T-helper 17 cell (primary cell): Measurements from ENCODE around the gene BCAP29. TPM values are rescaled to one million over a fixed set of nuclear protein-coding genes. Genes with fewer than 3 reads are reported as not detected.

Source experiments
- ATAC-seq: fragments of 150-1000 bp; cut with Tn5 transposase; 2 replicates; pipeline ENCODE4 v1.10.0; 2021; ENCODE audit warnings: mild to moderate bottlenecking, moderate library complexity
- DNase-seq, 3 donors: peaks; one replicate each; pipeline versions ENCODE4 v3.0.0 to v3.0.0-alpha.2; 2020 to 2021
- H3K9me3 ChIP-seq: one replicate; pipeline ENCODE4 v1.7.0; 2013; ENCODE audit warnings: low read length, mild to moderate bottlenecking; ENCODE audit not compliant: control insufficient read depth, poor library complexity, severe bottlenecking
- H3K27ac Mint-ChIP-seq: one replicate; pipeline ENCODE4 v1.8.0; 2022; ENCODE audit warnings: mild to moderate bottlenecking, moderate library complexity, mixed read lengths
- H3K27me3 Mint-ChIP-seq: one replicate; pipeline ENCODE4 v1.8.0; 2022; ENCODE audit warnings: mixed read lengths
- H3K36me3 Mint-ChIP-seq: one replicate; pipeline ENCODE4 v1.8.0; 2022; ENCODE audit warnings: low read depth, mixed read lengths
- H3K4me1 Mint-ChIP-seq: one replicate; pipeline ENCODE4 v1.8.0; 2022; ENCODE audit warnings: mild to moderate bottlenecking, mixed read lengths
- H3K4me3 Mint-ChIP-seq: one replicate; pipeline ENCODE4 v1.8.0; 2022; ENCODE audit warnings: mild to moderate bottlenecking, moderate library complexity, mixed read lengths
- total RNA-seq, 4 donors: library from RNA in 2 of 4; stranded (reverse) in 2 of 4; gene quantifications; one replicate each; pipeline ENCODE4 v1.2.3 and lab custom pipeline; 2022 to 2026

BCAP29 gene
- total RNA-seq, 2 donors from 2014 or later: 13.6 to 16.5 TPM

DNA sequence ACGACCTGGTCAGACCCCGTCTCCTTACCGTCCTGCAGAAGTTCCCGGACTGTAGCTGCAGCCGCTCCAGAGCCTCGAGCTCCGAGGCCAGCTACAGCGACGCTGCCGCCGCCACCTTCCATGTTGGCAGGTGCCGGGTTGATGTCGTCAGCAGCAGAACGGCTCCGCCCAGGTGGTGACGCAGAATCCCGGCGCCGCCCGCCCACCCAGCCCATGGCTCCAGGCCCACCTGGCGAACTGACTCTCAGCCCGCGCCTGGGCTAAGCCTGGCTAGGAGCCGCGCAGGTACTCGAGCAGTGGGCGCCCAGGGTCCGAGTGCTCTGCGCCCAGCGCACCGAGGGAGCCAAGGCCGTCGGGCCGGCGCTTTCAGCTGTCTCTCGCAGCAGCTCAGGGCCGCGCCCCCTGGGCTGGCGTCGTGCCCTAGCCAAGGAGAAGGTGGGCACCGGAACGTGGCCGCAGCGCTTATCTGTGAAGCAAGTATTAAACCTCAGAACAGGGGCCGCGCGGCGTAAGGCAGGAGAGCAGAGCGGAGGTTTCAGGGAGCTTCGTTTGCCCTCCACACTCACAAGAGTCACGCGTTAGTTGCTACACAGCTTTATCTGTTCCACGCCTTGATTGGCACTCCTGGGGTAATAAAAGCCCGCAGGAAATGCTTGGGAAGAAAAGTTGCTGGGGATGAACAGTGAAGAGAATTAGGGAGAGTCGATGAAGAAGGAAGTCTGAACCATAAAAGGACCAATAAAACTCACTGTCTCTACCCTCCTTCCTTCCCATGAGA lies 16.1 kb upstream of the BCAP29 start, which contains the start of the genes COG5 and DUS4L:
Gene COG5 (minus strand): TSS at position 146 of the 778 bp plus-strand sequence. CDS start 24 bp downstream, at position 122.
Gene DUS4L (plus strand): TSS at position 197 of the 778 bp plus-strand sequence. CDS start 3,100 bp downstream, outside the sequence.
- peaks cover 54% of the 10 kb centered on the region for H3K4me1 Mint-ChIP-seq
- peak; percentile 73 to 78 (median 76) for DNase-seq
- no peaks in the 10 kb centered on the region for H3K36me3 Mint-ChIP-seq
- H3K27ac Mint-ChIP-seq: peak within 1 kb of the TSS; percentile 93
- no peaks in the 10 kb centered on the region for H3K27me3 Mint-ChIP-seq
- peak; percentile 84 for ATAC-seq
- no peaks in the 10 kb centered on the region for H3K9me3 ChIP-seq
- H3K4me3 Mint-ChIP-seq: peak within 1 kb of the TSS; percentile 89

DNA sequence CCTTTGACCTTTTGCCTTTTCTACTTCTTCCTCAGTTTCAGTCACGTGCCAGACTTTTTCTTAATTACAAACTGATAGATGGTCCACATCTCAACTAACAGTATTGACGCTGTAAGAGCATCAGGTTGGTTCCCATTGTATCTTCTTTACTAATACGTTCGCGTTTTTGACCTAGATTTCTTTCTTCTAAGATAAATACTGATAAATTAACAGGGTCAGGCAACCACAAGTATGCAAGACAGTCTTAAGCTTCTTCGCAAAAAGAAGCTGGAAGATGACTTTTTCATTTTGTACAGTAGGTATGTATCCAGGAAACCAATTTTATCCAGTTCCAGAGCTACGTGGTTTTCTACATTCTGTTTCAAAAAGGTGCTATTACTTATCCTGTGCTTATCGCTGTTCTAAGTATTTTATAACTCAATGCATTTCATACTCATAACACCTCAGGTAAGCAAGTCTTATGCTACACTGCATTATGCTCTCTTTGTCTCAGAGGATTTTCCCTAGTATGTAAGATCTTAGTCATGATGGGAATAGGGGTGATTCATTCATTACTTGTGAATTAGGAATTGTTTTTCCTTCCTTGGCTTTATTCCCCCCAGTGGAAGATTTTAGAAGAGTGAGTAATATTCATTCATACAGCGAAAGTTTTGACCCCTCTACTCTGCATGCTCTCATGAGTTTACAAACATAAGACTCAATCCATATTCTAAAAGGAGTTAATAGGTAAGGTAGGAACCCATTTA lies 15.3 kb upstream of the BCAP29 start:
- DNase-seq (no peak), ATAC-seq (no peak)
- no peaks in the 10 kb centered on the region for H3K9me3 ChIP-seq
- Mint-ChIP-seq H3K4me1 (peaks cover 46% of the 10 kb centered on the region), H3K27me3 (no peaks in the 10 kb centered on the region), H3K4me3 (peak overlapping the region; percentile 89), H3K27ac (peak overlapping the region; percentile 93), H3K36me3 (no peaks in the 10 kb centered on the region)

DNA sequence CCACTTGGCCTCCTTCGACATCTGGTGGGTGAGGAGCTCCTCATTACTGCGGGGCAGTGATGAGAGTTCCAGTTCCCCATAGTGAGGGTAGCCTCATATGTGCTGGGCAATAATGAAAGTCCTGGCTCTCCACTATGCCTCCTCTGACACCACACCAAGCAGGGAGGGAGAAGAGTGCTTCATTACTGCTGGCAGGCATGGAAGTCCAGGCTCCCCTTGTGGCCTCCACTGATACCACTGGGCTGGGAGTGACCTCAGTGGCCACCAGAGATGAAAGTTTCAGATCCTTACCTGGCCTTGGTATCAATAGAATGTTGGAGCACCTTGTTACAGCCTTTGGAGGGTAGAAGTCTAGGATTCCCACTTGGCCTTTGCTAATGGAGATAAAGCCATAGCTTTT lies 9.7 kb upstream of the BCAP29 start:
- no peaks in the 10 kb centered on the region for H3K9me3 ChIP-seq
- Mint-ChIP-seq H3K27ac (no peak overlapping the region), H3K4me1 (peaks cover 6% of the 10 kb centered on the region), H3K27me3 (no peaks in the 10 kb centered on the region), H3K4me3 (no peak overlapping the region), H3K36me3 (peaks cover 7% of the 10 kb centered on the region)
- ATAC-seq (no peak), DNase-seq (no peak)

DNA sequence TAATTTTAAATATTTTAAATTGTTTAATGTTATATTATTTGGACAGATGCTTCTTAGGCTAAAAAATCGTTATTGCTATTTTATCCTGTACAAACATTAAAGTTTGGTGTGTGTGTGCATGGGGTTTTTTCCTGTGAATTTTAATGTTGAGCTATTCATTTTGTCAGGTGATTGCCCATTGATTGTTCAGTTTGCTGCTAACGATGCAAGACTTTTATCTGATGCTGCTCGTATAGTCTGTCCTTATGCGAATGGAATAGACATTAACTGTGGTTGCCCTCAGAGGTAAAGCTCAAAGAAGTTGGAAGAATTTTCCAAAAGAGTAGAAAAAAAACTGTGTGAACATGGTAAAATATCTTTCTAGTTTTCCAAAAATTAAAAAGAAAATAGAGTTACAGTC lies 6.5 kb upstream of the BCAP29 start:
- no peaks in the 10 kb centered on the region for H3K9me3 ChIP-seq
- DNase-seq (no peak), ATAC-seq (no peak)
- no peaks in the 10 kb centered on the region for H3K27me3 Mint-ChIP-seq
- H3K36me3 Mint-ChIP-seq: peaks cover 7% of the 10 kb centered on the region
- no peak overlapping the region for H3K27ac Mint-ChIP-seq
- no peaks in the 10 kb centered on the region for H3K4me1 Mint-ChIP-seq
- no peak overlapping the region for H3K4me3 Mint-ChIP-seq

DNA sequence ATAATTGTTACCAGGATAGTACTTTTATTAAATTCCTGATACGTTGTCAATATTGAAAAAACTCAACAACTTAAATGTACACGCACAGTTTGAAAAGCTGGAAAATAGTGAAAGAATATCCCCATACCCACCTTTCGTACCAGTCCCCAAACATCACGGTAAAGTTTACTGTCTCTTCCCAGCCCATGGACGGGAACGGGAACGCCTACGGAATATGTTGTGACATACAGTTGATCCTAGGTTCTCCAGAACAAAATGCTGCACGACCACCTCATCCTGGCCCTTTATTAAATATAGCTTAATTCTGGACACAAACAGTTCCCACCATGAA lies 527 bp upstream of the BCAP29 start:
- Mint-ChIP-seq H3K27ac (peak overlapping the region; percentile 72), H3K36me3 (no peaks in the 10 kb centered on the region), H3K4me1 (peaks cover 12% of the 10 kb centered on the region), H3K4me3 (peak overlapping the region; percentile 88), H3K27me3 (no peaks in the 10 kb centered on the region)
- DNase-seq (no peak), ATAC-seq (no peak)
- no peaks in the 10 kb centered on the region for H3K9me3 ChIP-seq

DNA sequence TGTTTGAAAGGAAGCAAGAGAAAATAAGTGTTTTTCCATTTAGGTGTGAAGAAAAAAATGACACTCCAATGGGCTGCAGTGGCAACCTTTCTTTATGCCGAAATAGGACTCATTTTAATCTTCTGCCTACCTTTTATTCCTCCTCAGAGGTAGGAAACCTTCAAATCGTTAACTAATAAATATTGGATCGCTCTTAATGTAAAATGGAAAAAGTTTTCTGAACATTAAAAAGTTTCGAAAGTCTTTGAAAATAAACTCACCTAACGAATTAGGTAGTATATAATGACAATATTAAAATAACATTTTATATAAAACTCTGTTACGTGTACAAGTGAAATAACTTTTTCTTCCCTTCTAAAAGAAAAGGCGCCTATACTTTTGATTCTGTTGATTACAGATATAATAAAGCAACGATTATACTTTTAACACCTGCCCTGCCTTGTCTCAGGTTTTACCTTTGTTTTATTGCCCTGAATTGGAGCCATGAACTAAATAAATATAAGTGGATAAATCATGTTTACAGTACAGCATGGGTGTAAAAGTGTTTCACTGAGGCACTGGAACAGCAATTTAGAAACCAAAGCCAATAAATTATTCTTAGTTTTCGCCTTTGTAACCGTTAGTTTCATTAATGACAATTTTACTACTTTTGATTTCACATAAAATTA lies 804 bp downstream of the BCAP29 start:
- ATAC-seq (no peak), DNase-seq (no peak)
- H3K9me3 ChIP-seq: no peaks in the 10 kb centered on the region
- H3K27me3 Mint-ChIP-seq: no peaks in the 10 kb centered on the region
- H3K27ac Mint-ChIP-seq: peak overlapping the region; percentile 60
- no peaks in the 10 kb centered on the region for H3K36me3 Mint-ChIP-seq
- H3K4me1 Mint-ChIP-seq: peaks cover 12% of the 10 kb centered on the region
- peak overlapping the region; percentile 88 for H3K4me3 Mint-ChIP-seq

DNA sequence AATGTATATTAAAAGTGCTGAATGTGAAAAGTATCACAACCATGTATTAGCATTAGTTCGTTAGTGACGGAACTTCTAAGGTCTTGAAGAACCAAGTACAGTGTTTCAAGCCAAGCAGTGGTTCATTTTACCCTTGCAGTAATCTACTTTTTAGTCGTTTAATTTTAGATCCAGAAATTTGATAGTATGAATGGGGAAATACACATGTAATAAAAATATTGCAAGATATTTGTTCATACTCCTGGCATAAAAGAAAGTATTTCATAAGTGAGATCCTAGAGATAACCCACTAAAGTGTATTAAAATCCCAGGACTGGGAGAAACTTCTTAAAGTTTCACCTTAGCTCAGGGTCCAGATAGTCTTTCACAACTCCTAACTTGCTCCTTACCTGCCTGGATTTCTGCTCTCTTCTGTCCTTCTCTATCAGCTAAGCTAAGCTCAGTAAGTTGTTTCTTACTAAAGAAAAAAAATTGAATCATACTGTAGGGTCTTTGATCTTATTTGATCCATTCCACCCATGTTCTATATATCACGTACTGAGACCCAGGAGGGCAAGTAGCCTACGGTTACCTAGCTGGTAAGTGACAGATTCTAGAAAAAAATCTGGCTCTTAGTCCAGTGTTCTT lies 1.5 kb downstream of the BCAP29 start:
- H3K9me3 ChIP-seq: no peaks in the 10 kb centered on the region
- peaks cover 12% of the 10 kb centered on the region for H3K4me1 Mint-ChIP-seq
- H3K27ac Mint-ChIP-seq: peak overlapping the region; percentile 60
- peak overlapping the region; percentile 39 for H3K4me3 Mint-ChIP-seq
- DNase-seq (no peak), ATAC-seq (no peak)
- no peaks in the 10 kb centered on the region for H3K36me3 Mint-ChIP-seq
- H3K27me3 Mint-ChIP-seq: no peaks in the 10 kb centered on the region

DNA sequence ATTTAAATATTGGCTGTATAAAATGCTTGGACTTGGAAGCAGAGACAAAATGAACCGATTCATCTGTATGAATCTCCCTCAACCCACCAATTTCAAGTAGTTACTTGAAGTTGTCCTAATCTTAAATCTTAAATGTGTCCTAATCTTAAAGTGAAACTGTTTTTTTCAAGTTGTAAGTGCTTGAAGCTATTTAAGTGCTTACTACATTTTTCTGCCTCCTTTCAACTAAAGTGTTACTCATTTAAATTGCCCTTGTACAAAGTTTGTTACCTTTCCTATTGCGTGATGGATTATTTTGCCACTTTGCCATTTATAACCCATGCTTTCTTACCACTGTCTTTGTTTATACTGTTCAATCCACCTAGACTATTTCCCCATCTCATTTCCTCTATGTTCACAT lies 2.8 kb downstream of the BCAP29 start:
- ATAC-seq (no peak), DNase-seq (no peak)
- no peaks in the 10 kb centered on the region for H3K9me3 ChIP-seq
- Mint-ChIP-seq H3K4me3 (peak overlapping the region; percentile 68), H3K36me3 (no peaks in the 10 kb centered on the region), H3K27ac (no peak overlapping the region), H3K27me3 (no peaks in the 10 kb centered on the region), H3K4me1 (peaks cover 12% of the 10 kb centered on the region)

DNA sequence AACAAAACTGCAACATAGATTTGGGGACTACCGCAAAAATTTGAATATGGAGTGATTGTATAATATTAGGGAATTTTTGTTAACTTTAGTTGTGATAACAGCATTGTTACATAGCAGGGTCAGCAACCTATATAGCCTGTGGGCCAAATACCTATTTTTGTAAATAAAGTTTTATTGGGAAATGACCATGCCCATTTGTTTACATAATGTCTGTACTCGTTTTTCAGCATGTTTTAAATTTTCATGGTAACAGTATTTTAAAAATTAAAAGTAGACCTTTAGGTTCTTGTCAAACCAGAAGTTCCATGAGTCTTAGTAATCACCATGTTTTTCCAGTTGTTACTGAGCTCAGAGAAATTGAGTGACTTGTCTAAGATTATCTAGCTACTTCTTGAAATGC lies 4.7 kb downstream of the BCAP29 start:
- Mint-ChIP-seq H3K27me3 (no peaks in the 10 kb centered on the region), H3K4me1 (peaks cover 10% of the 10 kb centered on the region), H3K27ac (no peak overlapping the region), H3K36me3 (no peaks in the 10 kb centered on the region), H3K4me3 (no peak overlapping the region)
- ATAC-seq: no peak
- no peaks in the 10 kb centered on the region for H3K9me3 ChIP-seq
- no peak for DNase-seq

DNA sequence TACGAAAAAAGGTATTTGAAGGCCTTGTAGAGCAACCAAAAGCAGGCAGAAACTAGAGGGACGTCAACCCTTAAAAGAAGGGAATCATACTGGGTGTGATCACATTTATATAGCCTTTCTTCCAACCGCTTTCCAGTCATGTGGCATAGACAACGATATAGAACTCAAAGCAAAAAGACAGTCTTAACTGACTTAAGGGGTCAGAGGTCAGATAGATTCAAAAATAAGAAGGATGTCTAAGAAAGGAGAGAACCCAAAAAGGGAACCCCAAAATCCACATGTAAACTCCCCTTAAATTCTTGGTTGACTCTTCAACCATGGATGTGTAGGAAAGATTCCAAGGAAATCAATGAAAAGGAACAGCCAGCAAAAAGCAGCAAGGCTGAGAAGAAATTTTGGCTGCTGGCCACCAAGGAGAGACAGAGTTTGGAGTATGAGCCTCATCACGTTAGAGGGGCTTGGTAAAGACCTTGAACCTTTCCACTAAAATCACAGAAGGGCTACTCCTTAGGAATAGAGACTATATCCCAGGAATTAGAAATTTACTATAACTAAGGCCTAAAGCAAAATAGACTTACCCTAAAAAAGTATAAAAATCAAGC lies 8.6 kb downstream of the BCAP29 start:
- H3K27ac Mint-ChIP-seq: no peak overlapping the region
- H3K9me3 ChIP-seq: no peaks in the 10 kb centered on the region
- no peak overlapping the region for H3K4me3 Mint-ChIP-seq
- ATAC-seq: no peak
- no peaks in the 10 kb centered on the region for H3K27me3 Mint-ChIP-seq
- H3K4me1 Mint-ChIP-seq: no peaks in the 10 kb centered on the region
- no peaks in the 10 kb centered on the region for H3K36me3 Mint-ChIP-seq
- DNase-seq: no peak

DNA sequence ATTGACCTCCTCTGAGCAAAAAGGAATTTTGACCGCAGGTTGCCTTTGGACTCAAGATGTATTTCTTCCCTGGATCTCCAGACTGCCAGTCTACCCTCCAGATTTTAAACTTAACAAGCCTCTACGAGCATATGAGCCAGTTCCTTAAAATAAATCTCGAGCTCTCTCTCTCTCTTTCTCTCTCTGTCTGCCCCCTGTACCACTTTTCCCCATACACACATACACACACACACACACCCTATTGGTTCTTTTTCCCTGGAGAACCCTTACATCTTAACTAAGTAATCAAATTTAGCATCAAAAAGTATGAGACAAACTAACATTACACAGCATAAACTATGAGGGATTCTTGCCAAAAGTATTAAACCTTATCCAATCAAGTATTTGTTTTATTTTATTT lies 11.4 kb downstream of the BCAP29 start:
- Mint-ChIP-seq H3K27ac (peak overlapping the region; percentile 24), H3K4me1 (no peaks in the 10 kb centered on the region), H3K27me3 (no peaks in the 10 kb centered on the region), H3K36me3 (peaks cover 3% of the 10 kb centered on the region), H3K4me3 (no peak overlapping the region)
- DNase-seq (no peak), ATAC-seq (no peak)
- no peaks in the 10 kb centered on the region for H3K9me3 ChIP-seq

DNA sequence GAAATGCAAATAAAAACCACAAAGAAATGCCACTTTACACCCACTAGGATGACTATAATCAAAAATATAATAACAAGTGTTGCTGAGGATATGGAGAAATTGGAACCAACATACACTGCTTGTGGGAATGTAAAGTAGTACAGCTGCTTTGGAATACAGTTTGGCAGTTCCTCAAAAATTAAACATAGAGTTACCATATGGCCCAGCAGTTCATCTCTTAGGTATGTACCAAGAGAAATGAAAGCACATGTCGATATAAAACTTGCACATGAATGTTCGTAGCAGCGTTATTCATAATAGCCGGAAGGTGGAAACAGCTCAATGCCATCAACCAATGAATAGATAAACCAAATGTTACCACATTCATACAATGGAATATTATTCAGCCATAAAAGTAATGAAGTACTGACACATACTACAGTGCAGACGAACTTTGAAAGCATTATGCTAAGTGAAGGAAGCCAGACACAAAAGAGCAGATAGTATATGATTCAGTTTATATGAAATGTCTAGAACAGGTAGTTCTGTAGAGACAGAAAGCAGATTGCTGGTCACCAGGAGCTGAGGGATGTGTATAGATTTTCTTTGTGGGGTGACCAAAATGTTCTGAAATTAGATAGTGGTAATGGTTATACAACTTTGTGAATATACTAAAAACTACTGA lies 12.4 kb downstream of the BCAP29 start:
- ATAC-seq (no peak), DNase-seq (no peak)
- no peak overlapping the region for H3K4me3 Mint-ChIP-seq
- H3K4me1 Mint-ChIP-seq: no peaks in the 10 kb centered on the region
- no peaks in the 10 kb centered on the region for H3K9me3 ChIP-seq
- H3K27ac Mint-ChIP-seq: peak overlapping the region; percentile 16
- peaks cover 3% of the 10 kb centered on the region for H3K36me3 Mint-ChIP-seq
- no peaks in the 10 kb centered on the region for H3K27me3 Mint-ChIP-seq
